ENCODE data around the gene DBI. TPM values are rescaled to one million over a fixed set of nuclear protein-coding genes. Genes with fewer than 3 reads are reported as not detected.

Gene DBI
- total and polyA plus RNA-seq, 2 of the 8 experiments (the other 6 are each of a cell fraction or from before 2014, with no cell fraction given), result 180 to 212 TPM

DNA sequence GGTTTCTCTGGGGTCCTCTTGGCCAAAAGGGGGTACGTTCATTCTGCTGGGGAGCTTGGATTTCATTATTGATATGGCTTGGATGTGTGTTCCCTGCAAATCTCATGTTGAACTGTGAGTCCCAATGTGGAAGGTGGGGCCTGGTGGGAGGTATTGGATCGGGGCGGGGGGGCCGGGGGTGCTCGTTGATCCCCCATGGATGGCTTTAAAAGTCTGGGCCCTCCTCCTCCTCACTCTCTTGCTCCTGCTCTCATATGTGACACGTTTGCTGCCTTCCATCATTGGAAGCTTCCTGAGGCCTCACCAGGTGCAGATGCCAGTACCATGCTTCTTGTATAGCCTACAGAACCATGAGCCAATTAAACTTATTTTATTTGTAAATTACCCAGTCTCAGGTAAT lies 11.8 kb downstream of the DBI start:
- Histone ChIP-seq H3K4me2 (ENCODE audit: insufficient read depth in 1 of 2, low read depth in 2 of 2, low read length in 2 of 2) (no peak overlapping the region), H2AFZ (ENCODE audit: low read length) (no peak overlapping the region), H3K4ac (replicated peaks; ENCODE audit: insufficient read length, low read depth, low read length) (no peak overlapping the region), H3K23ac (ENCODE audit: insufficient read length) (no peak overlapping the region), H3K9me3 (ENCODE audit: insufficient read depth in 2 of 2, low read depth in 1 of 2, low read length in 1 of 2) (no peaks in the 10 kb centered on the region), H3K56ac (replicated peaks; ENCODE audit: insufficient read length, low read depth, low read length) (no peak overlapping the region), H3K79me1 (ENCODE audit: low read depth, low read length) (peaks cover 2% of the 10 kb centered on the region; the same call in 1 of the 2 replicates), H4K91ac (replicated peaks; ENCODE audit: insufficient read length, low read length) (no peak overlapping the region), H3K18ac (ENCODE audit: extremely low read depth, low read length) (no peak overlapping the region), H3K23me2 (ENCODE audit: low read depth, low read length) (no peaks in the 10 kb centered on the region), H4K8ac (ENCODE audit: extremely low read depth, insufficient read depth, low read length) (no peak overlapping the region), H3K4me3 (ENCODE audit: extremely low read depth in 1 of 4, insufficient read depth in 2 of 4, low read depth in 3 of 4, low read length in 4 of 4) (no peak overlapping the region), H3K27me3 (replicated peaks in 1 of 4; ENCODE audit: control insufficient read depth in 3 of 4, extremely low read depth in 1 of 4, insufficient read depth in 3 of 4, low read length in 3 of 4) (no peaks in the 10 kb centered on the region), H4K20me1 (replicated peaks in 1 of 2; ENCODE audit: control insufficient read depth in 1 of 2, insufficient read depth in 2 of 2, low read length in 2 of 2) (no peaks in the 10 kb centered on the region), H2BK20ac (ENCODE audit: low read length) (0 out of 2 replicates have a peak overlapping the region, but pooled peaks have one; percentile 3), H2AK5ac (ENCODE audit: low read depth, low read length) (no peak overlapping the region), H3K14ac (ENCODE audit: insufficient read length) (no peak overlapping the region), H3K27ac (ENCODE audit: low read depth, low read length) (no peak overlapping the region), H3K79me2 (ENCODE audit: control insufficient read depth in 1 of 2, insufficient read depth in 2 of 2, low read length in 2 of 2) (no peaks in the 10 kb centered on the region), H2BK12ac (ENCODE audit: low read depth, low read length) (no peak overlapping the region), H3K9ac (replicated peaks in 1 of 4; ENCODE audit: extremely low read depth in 1 of 4, low read depth in 3 of 4, low read length in 3 of 4) (no peak overlapping the region), H3K36me3 (ENCODE audit: control insufficient read depth in 2 of 4, insufficient read depth in 4 of 4, low read length in 3 of 4) (peaks cover 0 to under 1% (median under 1%) of the 10 kb centered on the region in 4 experiments; a peak in 4 of 8 replicates), H2BK5ac (ENCODE audit: low read depth, low read length) (no peak overlapping the region), H3K4me1 (replicated peaks in 1 of 4; ENCODE audit: control insufficient read depth in 3 of 4, insufficient read depth in 4 of 4, low read length in 3 of 4) (no peaks in the 10 kb centered on the region), H2BK120ac (replicated peaks; ENCODE audit: low read depth, low read length) (no peak overlapping the region), H4K5ac (ENCODE audit: insufficient read length, low read depth, low read length) (no peak overlapping the region), H2BK15ac (ENCODE audit: low read length) (no peak overlapping the region)
- TF ChIP-seq POLR2AphosphoS5 (IDR thresholded peaks at IDR 0.05; ENCODE audit: low read depth, low read length) (no peak), SP4 (IDR thresholded peaks at IDR 0.05; ENCODE audit: low read length) (no peak), SRF (IDR thresholded peaks at IDR 0.05; ENCODE audit: low read depth, low read length) (no peak), RBBP5 (IDR thresholded peaks at IDR 0.05; ENCODE audit: borderline replicate concordance, low read depth, low read length) (no peak), KDM4A (IDR thresholded peaks at IDR 0.05; ENCODE audit: low read depth, low read length, severe bottlenecking) (no peak), POLR2A (IDR thresholded peaks at IDR 0.05; ENCODE audit: control extremely low read depth in 1 of 2, low read depth in 2 of 2, low read length in 2 of 2) (no peak), RAD21 (IDR thresholded peaks at IDR 0.05 in 1 of 2, conservative IDR thresholded peaks at IDR 0.05 in 1 of 2; ENCODE audit: low read depth in 2 of 2, low read length in 2 of 2) (no peak), BRCA1 (IDR thresholded peaks at IDR 0.05; ENCODE audit: low read depth, low read length) (no peak), JUN (IDR thresholded peaks at IDR 0.05; ENCODE audit: low read depth, low read length) (no peak), JUND (IDR thresholded peaks at IDR 0.05; ENCODE audit: low read length) (no peak), TAF1 (IDR thresholded peaks at IDR 0.05; ENCODE audit: low read depth, low read length) (no peak)
- TF ChIP-seq, protein P1, sequence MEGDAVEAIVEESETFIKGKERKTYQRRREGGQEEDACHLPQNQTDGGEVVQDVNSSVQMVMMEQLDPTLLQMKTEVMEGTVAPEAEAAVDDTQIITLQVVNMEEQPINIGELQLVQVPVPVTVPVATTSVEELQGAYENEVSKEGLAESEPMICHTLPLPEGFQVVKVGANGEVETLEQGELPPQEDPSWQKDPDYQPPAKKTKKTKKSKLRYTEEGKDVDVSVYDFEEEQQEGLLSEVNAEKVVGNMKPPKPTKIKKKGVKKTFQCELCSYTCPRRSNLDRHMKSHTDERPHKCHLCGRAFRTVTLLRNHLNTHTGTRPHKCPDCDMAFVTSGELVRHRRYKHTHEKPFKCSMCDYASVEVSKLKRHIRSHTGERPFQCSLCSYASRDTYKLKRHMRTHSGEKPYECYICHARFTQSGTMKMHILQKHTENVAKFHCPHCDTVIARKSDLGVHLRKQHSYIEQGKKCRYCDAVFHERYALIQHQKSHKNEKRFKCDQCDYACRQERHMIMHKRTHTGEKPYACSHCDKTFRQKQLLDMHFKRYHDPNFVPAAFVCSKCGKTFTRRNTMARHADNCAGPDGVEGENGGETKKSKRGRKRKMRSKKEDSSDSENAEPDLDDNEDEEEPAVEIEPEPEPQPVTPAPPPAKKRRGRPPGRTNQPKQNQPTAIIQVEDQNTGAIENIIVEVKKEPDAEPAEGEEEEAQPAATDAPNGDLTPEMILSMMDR (IDR thresholded peaks at IDR 0.05; ENCODE audit: control extremely low read depth in 1 of 3, insufficient read depth in 1 of 3, low read depth in 1 of 3, low read length in 3 of 3), result no peak
- no peak for DNase-seq (ENCODE audit: low read depth in 1 of 2, low spot score in 2 of 2)
- CTCF ChIA-PET (ENCODE audit: partially characterized antibody), result interaction anchor here (0.9 to 1.4 kb wide), 4 partner anchors 9 to 105 kb away, joined by 3 to 6 read pairs (median 4); no protein-coding TSS in a partner anchor
- no peak for FAIRE-seq
- 92% methylated on average over 2 of the region's 6 CpGs; no CpG with 5 or more reads in 1 of the 2 experiments for WGBS, 2 experiments (ENCODE audit: extremely low coverage in 1 of 2, insufficient coverage in 1 of 2, insufficient read length in 1 of 2, insufficient replicate concordance in 2 of 2, low coverage in 1 of 2, low lambda C conversion rate in 2 of 2, missing lambda C conversion rate in 1 of 2)
- POLR2A ChIA-PET (ENCODE audit: partially characterized antibody), result interaction anchor here (0.9 to 1.3 kb wide), 2 partner anchors 11 kb away, joined by 3 to 6 read pairs; partner anchors contain the start of genes C2orf76 and DBI
